SK-N-SH (cell line): ENCODE results near the gene TAF4. TPM values are rescaled to one million over a fixed set of nuclear protein-coding genes. Genes with fewer than 3 reads are reported as not detected.
A peak's percentile ranks its signal among the peaks of the same experiment; 100 is the strongest.

Experiments
- CTCF ChIA-PET: fragments of 300-600, 350-600 bp; formaldehyde crosslinking; extraction: SDS; loops from one replicate; lab custom pipeline; 2021; lab: Yijun Ruan, JAX
- POLR2A ChIA-PET: fragments of 350-600 bp; sonication (Branson Sonifier 250); formaldehyde crosslinking; extraction: SDS; loops from one replicate; lab custom pipeline; 2020; ENCODE audit warnings: antibody characterized with exemption, inconsistent platforms; lab: Yijun Ruan, JAX
- DNase-seq: peaks from one replicate; pipeline ENCODE4 v3.0.0; 2012
- H2AFZ ChIP-seq: fragments of 200-600 bp; sonication (generic); 2 replicates; pipeline ENCODE4 v1.8.1; 2016; ENCODE audit warnings: antibody characterized with exemption, mild to moderate bottlenecking, low read depth
- H3F3A ChIP-seq: fragments of 200-600 bp; sonication (generic); replicated peaks from 2 replicates; pipeline ENCODE3; 2016; ENCODE audit warnings: antibody characterized with exemption, mild to moderate bottlenecking; ENCODE audit not compliant: insufficient read depth
- H3K27ac ChIP-seq, 2 experiments: fragments of 200-500 bp in 1 of 2; fragments of 200-600 bp in 1 of 2; sonication (Bioruptor generic) in 1 of 2; sonication (generic), shearing (Covaris generic) in 1 of 2; 2 replicates each; pipeline versions ENCODE4 v1.5.1 to v1.6.1; 2014 to 2016; ENCODE audit warnings: low read depth in 2 of 2, inconsistent platforms in 1 of 2, low read length in 1 of 2, mild to moderate bottlenecking in 1 of 2, mixed read lengths in 1 of 2
- H3K27me3 ChIP-seq: fragments of 200-600 bp; sonication (generic), shearing (Covaris generic); 2 replicates; pipeline ENCODE4 v1.6.1; 2016; ENCODE audit warnings: mixed run types; ENCODE audit not compliant: insufficient read depth
- H3K36me3 ChIP-seq, 2 experiments: fragments of 200-500 bp in 1 of 2; fragments of 200-600 bp in 1 of 2; sonication (Bioruptor generic) in 1 of 2; sonication (generic) in 1 of 2; replicated peaks in 1 of 2; 2 replicates each; pipeline versions ENCODE3 to v1.5.1; 2014 to 2016; ENCODE audit warnings: low read length in 1 of 2, mild to moderate bottlenecking in 1 of 2; ENCODE audit not compliant: insufficient read depth in 2 of 2, control insufficient read depth in 1 of 2
- H3K4me1 ChIP-seq, 2 experiments: fragments of 200-500 bp in 1 of 2; fragments of 200-600 bp in 1 of 2; sonication (Bioruptor generic) in 1 of 2; sonication (generic), shearing (Covaris generic) in 1 of 2; 2 replicates each; pipeline versions ENCODE4 v1.5.1 to v1.6.1; 2014 to 2016; ENCODE audit warnings: low read depth in 1 of 2, low read length in 1 of 2, mixed run types in 1 of 2; ENCODE audit not compliant: insufficient read depth in 2 of 2, control insufficient read depth in 1 of 2
- H3K4me2 ChIP-seq: fragments of 200-600 bp; sonication (generic), shearing (Covaris generic); 2 replicates; pipeline ENCODE4 v1.6.1; 2017; ENCODE audit warnings: mixed run types
- H3K4me3 ChIP-seq, 2 experiments: fragments of 200-500 bp in 1 of 2; fragments of 200-600 bp in 1 of 2; sonication (Bioruptor generic) in 1 of 2; sonication (generic), shearing (Covaris generic) in 1 of 2; 2 replicates each; pipeline versions ENCODE4 v1.5.1 to v1.8.1; 2014 to 2016; ENCODE audit warnings: low read depth in 2 of 2, inconsistent platforms in 1 of 2, low read length in 1 of 2, mild to moderate bottlenecking in 1 of 2, mixed read lengths in 1 of 2, moderate library complexity in 1 of 2
- H3K79me2 ChIP-seq: fragments of 200-600 bp; sonication (generic); 2 replicates; pipeline ENCODE4 v1.8.1; 2017; ENCODE audit warnings: mild to moderate bottlenecking; ENCODE audit not compliant: insufficient read depth
- H3K9ac ChIP-seq: fragments of 200-600 bp; sonication (generic); 2 replicates; pipeline ENCODE4 v1.6.1; 2017; ENCODE audit warnings: mixed run types
- H3K9me2 ChIP-seq: fragments of 200-600 bp; sonication (generic); 2 replicates; pipeline ENCODE4 v1.6.1; 2017; ENCODE audit warnings: mixed run types
- H3K9me3 ChIP-seq: fragments of 200-600 bp; sonication (generic); 2 replicates; pipeline ENCODE4 v1.6.1; 2017; ENCODE audit warnings: mixed run types, mild to moderate bottlenecking, moderate library complexity
- H4K20me1 ChIP-seq: fragments of 200-600 bp; sonication (generic); 2 replicates; pipeline ENCODE4 v1.6.1; 2017; ENCODE audit warnings: mild to moderate bottlenecking, mixed run types; ENCODE audit not compliant: insufficient read depth
- FOSL2 ChIP-seq: IDR thresholded peaks from 2 replicates; pipeline ENCODE4 v1.4.0; 2012; ENCODE audit warnings: low read depth, mild to moderate bottlenecking, moderate library complexity, borderline replicate concordance
- GABPA ChIP-seq: IDR thresholded peaks from 2 replicates; pipeline ENCODE4 v1.4.0; 2012; ENCODE audit warnings: low read depth, mild to moderate bottlenecking
- GATA2 ChIP-seq: sonication (generic); formaldehyde crosslinking; IDR thresholded peaks from 2 replicates; pipeline ENCODE4 v1.5.0; 2020; ENCODE audit warnings: mild to moderate bottlenecking, missing genetic modification reagents
- MXI1 ChIP-seq: IDR thresholded peaks from 2 replicates; pipeline ENCODE4 v1.6.1; 2012; ENCODE audit warnings: mild to moderate bottlenecking, low read depth, low read length, improper control_type of control experiment
- NRF1 ChIP-seq: IDR thresholded peaks from 2 replicates; pipeline ENCODE4 v1.6.1; 2012; ENCODE audit warnings: low read depth, mild to moderate bottlenecking, low read length
- RAD21 ChIP-seq: IDR thresholded peaks from 2 replicates; pipeline ENCODE4 v1.6.1; 2012; ENCODE audit warnings: mild to moderate bottlenecking, low read length
- RFX5 ChIP-seq: IDR thresholded peaks from 2 replicates; pipeline ENCODE4 v1.6.1; 2012; ENCODE audit warnings: mild to moderate bottlenecking, improper control_type of control experiment, low read length
- SIN3A ChIP-seq: IDR thresholded peaks from 2 replicates; pipeline ENCODE4 v1.6.1; 2012; ENCODE audit warnings: low read depth, mild to moderate bottlenecking, low read length, moderate library complexity, borderline replicate concordance
- SMC3 ChIP-seq: IDR thresholded peaks from 2 replicates; pipeline ENCODE4 v1.6.1; 2012; ENCODE audit warnings: low read depth, low read length, improper control_type of control experiment
- TAF1 ChIP-seq: IDR thresholded peaks from 2 replicates; pipeline ENCODE4 v1.6.1; 2012; ENCODE audit warnings: low read depth, mild to moderate bottlenecking, low read length, moderate library complexity, borderline replicate concordance
- YY1 ChIP-seq: IDR thresholded peaks from 2 replicates; pipeline ENCODE4 v1.4.0; 2012; ENCODE audit warnings: low read depth, mild to moderate bottlenecking
- WGBS: methylation state at CpG from one replicate; pipeline ENCODE4 v1.1.6; 2017; ENCODE audit warnings: low lambda C conversion rate; 5-methylcytosine and 5-hydroxymethylcytosine counted together
- polyA plus RNA-seq, 3 experiments: library from polyadenylated mRNA; depleted of rRNA; stranded (reverse); fragments of >200 nt; gene quantifications; 2 replicates each; pipeline ENCODE4 v1.2.3, GENCODE V29; 2012
- TF ChIP-seq, protein P1 (sequence below): IDR thresholded peaks from 2 replicates; pipeline ENCODE4 v1.4.0; 2012; ENCODE audit warnings: low read depth, borderline replicate concordance
- TF ChIP-seq, protein P2 (sequence below): IDR thresholded peaks from 2 replicates; pipeline ENCODE4; 2012
- TF ChIP-seq, protein P3 (sequence below): fragments of 200-600 bp; sonication (generic); IDR thresholded peaks from 2 replicates; pipeline ENCODE4 v1.6.1; 2017; ENCODE audit warnings: antibody characterized with exemption, mild to moderate bottlenecking, moderate library complexity
- TF ChIP-seq, protein P4 (sequence below): fragments of 150-350 bp; IDR thresholded peaks from 2 replicates; pipeline ENCODE4 v1.6.1; 2017; ENCODE audit warnings: antibody characterized with exemption, low read length, low read depth, borderline replicate concordance

Gene TAF4
- polyA plus RNA-seq, 1 of the 3 experiments (the other 2 are of a cell fraction), result 4.8 TPM

DNA sequence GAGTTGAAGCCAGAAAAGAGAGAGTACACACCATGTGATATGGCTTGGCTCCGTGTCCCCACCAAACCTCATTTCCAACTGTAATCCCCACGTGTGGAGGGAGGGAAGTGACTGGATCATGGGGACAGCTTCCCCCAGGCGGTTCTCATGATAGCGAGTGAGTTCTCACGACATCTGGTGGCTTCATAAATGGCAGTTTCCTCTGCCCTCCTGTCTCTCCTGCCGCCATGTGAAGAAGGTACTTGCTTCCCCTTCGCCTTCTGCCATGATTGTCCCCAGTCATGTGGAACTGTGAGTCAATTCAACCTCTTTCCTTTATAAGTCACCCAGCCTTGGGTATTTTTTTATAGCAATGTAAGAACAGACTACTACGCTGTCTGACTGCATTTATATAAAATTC, 40.3 kb downstream of the TAF4 start:
- Histone ChIP-seq H3F3A (no peaks in the 10 kb centered on the region), H3K9ac (no peak overlapping the region), H3K4me3 (no peak overlapping the region), H2AFZ (no peak overlapping the region), H3K9me2 (no peaks in the 10 kb centered on the region), H3K27me3 (no peaks in the 10 kb centered on the region), H3K4me2 (no peak overlapping the region), H3K4me1 (peaks cover 0 to 59% of the 10 kb centered on the region in 2 experiments; a peak in 1 of 4 replicates), H4K20me1 (peaks cover 91% of the 10 kb centered on the region), H3K27ac (peak overlapping the region in 1 of 2 experiments; percentile 29; a peak in 2 of 4 replicates), H3K9me3 (no peaks in the 10 kb centered on the region), H3K36me3 (no peaks in the 10 kb centered on the region), H3K79me2 (peaks cover 90% of the 10 kb centered on the region)
- 73% methylated on average over 8 of the region's 8 CpGs for WGBS
- DNase-seq, result no peak
- TF ChIP-seq, protein P1, sequence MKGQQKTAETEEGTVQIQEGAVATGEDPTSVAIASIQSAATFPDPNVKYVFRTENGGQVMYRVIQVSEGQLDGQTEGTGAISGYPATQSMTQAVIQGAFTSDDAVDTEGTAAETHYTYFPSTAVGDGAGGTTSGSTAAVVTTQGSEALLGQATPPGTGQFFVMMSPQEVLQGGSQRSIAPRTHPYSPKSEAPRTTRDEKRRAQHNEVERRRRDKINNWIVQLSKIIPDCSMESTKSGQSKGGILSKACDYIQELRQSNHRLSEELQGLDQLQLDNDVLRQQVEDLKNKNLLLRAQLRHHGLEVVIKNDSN, result no peak
- TF ChIP-seq SMC3 (no peak), NRF1 (no peak), YY1 (no peak), RFX5 (no peak), MXI1 (no peak), TAF1 (no peak), GATA2 (no peak), FOSL2 (no peak)
- TF ChIP-seq, protein P2, sequence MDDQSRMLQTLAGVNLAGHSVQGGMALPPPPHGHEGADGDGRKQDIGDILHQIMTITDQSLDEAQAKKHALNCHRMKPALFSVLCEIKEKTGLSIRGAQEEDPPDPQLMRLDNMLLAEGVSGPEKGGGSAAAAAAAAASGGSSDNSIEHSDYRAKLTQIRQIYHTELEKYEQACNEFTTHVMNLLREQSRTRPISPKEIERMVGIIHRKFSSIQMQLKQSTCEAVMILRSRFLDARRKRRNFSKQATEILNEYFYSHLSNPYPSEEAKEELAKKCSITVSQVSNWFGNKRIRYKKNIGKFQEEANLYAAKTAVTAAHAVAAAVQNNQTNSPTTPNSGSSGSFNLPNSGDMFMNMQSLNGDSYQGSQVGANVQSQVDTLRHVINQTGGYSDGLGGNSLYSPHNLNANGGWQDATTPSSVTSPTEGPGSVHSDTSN, result no peak
- TF ChIP-seq, protein P3, sequence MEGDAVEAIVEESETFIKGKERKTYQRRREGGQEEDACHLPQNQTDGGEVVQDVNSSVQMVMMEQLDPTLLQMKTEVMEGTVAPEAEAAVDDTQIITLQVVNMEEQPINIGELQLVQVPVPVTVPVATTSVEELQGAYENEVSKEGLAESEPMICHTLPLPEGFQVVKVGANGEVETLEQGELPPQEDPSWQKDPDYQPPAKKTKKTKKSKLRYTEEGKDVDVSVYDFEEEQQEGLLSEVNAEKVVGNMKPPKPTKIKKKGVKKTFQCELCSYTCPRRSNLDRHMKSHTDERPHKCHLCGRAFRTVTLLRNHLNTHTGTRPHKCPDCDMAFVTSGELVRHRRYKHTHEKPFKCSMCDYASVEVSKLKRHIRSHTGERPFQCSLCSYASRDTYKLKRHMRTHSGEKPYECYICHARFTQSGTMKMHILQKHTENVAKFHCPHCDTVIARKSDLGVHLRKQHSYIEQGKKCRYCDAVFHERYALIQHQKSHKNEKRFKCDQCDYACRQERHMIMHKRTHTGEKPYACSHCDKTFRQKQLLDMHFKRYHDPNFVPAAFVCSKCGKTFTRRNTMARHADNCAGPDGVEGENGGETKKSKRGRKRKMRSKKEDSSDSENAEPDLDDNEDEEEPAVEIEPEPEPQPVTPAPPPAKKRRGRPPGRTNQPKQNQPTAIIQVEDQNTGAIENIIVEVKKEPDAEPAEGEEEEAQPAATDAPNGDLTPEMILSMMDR, result no peak
- CTCF ChIA-PET, result interaction anchor here (1.0 to 4.0 kb wide), 8 partner anchors 15 to 131 kb away, joined by 3 to 20 read pairs (median 4); partner anchors contain the start of gene TAF4
- POLR2A ChIA-PET, result interaction anchor here (0.9 kb wide), 1 partner anchor 96 kb away, joined by 3 read pairs; no protein-coding TSS in a partner anchor

DNA sequence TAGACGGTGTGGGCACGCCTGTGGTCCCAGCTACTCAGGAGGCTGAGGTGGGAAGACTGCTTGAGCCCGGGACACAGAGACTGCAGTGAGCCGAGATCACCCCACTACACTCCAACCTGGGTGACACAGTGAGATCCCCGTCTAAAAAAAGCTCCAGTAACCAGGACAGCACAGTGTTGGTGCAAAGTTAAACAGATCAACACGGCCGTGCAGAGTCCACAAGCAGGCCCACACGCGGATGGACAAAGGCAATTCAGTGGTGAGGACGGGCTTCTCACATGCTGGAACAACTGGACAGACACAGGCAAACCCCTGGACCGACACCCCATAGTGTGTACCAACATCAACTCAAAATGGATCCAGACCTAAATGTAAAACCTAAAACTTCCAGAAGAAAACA, 41.7 kb downstream of the TAF4 start:
- Histone ChIP-seq H3F3A (no peaks in the 10 kb centered on the region), H3K4me3 (no peak overlapping the region), H3K36me3 (no peaks in the 10 kb centered on the region), H4K20me1 (peaks cover 92% of the 10 kb centered on the region), H3K4me1 (peaks cover 0 to 61% of the 10 kb centered on the region in 2 experiments; a peak in 1 of 4 replicates), H3K4me2 (no peak overlapping the region), H3K79me2 (peaks cover 81% of the 10 kb centered on the region), H3K9me2 (no peaks in the 10 kb centered on the region), H3K27me3 (no peaks in the 10 kb centered on the region), H3K9ac (no peak overlapping the region), H3K27ac (no peak overlapping the region), H3K9me3 (no peaks in the 10 kb centered on the region), H2AFZ (no peak overlapping the region)
- POLR2A ChIA-PET, result no interaction called here
- TF ChIP-seq, protein P4, sequence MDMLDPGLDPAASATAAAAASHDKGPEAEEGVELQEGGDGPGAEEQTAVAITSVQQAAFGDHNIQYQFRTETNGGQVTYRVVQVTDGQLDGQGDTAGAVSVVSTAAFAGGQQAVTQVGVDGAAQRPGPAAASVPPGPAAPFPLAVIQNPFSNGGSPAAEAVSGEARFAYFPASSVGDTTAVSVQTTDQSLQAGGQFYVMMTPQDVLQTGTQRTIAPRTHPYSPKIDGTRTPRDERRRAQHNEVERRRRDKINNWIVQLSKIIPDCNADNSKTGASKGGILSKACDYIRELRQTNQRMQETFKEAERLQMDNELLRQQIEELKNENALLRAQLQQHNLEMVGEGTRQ, result no peak
- no peak for TF ChIP-seq SIN3A
- TF ChIP-seq GABPA, result no peak
- TF ChIP-seq RAD21, result no peak
- 96% methylated on average over 11 of the region's 11 CpGs for WGBS
- DNase-seq, result no peak
- CTCF ChIA-PET, result interaction anchor here (4.0 kb wide), 1 partner anchor 13 kb away, joined by 20 read pairs; no protein-coding TSS in a partner anchor
